SIG-M5 treated with dmso at 0.1 percent for 504 hours (cell line): ENCODE results near the gene FASTK.

Experiments used
- DNase-seq: peaks from one replicate; lab custom pipeline; 2025; ENCODE audit not compliant: unreplicated experiment; lab: John Stamatoyannopoulos, UW

FASTK gene

GRCh38 chr7:151100921-151101320, 20.3 kb upstream of the FASTK start:
- DNase-seq = no peak

DNA sequence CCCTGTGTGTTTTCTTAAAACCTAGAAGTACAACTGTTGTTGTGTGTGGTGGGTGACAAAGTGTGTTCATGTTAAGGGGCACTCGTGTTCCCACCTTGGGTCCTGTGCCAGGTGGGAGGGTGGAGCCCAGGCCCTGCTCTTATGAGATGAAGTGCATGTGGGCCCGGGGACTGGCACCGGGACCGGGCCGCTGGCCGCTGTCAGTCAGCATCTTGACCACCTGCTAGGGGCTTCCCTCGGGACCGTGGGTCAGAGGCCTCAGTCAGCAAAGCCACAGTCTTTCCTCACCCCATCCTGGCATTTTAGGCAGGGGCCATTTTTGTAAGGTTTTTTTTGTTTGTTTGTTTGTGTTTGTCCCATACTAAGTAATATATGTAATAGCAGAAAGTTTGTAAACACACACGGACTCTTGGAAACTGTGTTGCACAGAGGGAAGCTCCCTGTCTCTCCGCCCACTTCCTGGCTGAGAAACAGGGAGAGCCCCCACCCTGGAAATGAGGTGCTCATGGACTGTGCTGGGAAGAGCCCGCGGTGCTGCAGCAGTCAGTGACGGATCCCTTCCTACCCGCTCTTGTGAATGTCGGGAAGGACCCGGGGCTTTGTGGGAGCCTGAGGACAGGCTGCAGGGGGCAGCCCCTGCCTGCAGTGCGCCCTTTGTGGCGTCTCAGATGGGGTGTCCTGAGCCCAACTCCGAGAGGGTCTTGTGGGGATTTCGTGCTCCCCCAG, 19.0 kb upstream of the FASTK start:
- DNase-seq = no peak

- no peak for DNase-seq
Observed at GRCh38 chr7:151095828-151096475, 15.3 kb upstream of the FASTK start.

DNA sequence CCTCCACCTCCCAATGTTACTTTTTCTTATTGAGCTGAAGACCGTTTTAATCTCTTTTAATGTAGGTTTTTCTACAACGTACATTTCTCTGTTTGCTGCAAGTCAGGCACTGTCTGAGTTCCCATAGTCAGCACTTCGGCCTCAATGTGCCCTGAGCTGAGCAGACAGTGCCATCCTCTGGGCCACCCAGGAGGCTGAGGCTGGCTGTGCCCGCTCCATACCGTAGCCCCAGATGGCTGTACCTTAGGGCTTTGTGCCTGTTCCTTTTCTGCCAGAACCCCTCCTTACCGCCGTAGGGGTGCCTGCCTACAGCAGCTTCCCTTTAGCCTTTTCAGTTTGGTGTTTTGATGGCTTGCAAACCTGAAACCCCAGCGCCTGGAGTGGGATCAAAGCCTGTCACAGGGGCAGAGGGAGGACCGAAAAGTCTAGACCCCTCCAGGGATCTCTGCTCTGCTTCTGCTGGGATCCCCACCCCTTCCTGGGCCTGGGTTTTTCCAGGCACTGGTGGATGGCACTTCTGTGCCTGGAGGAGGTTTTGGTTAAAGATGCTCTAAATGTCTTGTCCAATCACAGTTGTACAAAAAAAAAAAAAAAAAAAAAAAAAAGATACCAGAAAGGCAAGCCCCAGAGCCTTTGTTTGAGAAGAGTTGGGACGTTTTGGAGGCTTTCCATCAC, 14.7 kb upstream of the FASTK start:
- no peak for DNase-seq

DNA sequence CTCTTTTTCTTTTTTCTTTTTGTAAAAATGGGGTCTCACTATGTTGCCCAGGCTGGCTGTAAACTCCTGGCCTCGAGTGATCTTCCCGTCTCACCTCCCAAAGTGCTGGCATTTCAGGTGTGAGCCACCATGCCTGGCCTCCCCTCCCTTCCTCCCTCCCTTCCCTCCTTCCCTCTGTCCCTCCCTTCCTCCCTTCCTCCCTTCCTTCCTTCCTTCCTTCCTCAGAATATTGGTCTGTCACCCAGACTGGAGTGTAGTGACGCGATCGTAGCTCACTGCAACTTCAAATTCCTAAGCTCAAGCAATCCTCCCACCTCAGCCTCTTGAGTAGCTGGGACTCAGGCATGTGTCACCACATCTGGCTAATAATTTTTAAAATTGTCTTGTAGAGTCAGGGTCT, 14.1 kb upstream of the FASTK start:
- no peak for DNase-seq

DNA sequence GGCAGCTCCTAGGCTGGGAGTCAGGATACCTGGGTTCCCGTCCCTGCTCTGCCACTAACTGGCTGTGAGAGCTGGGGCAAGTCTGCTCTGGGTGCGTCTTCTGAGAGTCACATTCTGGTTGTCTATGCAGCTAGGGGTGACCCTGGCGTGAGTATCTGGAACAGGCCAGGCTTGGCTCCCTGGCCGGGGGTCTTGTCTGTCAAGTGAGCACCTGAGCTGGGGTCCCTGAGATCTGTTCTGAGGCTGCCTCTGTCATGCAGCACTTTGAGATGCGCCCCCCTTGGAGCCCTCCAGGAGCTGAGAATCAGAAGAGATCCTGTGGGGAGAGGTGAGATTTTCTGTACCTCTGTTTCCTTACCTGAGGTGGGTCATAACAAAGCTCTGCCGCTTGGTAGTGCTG, 13.1 kb upstream of the FASTK start:
- no peak for DNase-seq

GRCh38 chr7:151091988-151092387, 11.4 kb upstream of the FASTK start:
- DNase-seq = no peak

- peak; percentile 36 for DNase-seq
Observed at GRCh38 chr7:151091431-151091830, 10.8 kb upstream of the FASTK start.

DNA sequence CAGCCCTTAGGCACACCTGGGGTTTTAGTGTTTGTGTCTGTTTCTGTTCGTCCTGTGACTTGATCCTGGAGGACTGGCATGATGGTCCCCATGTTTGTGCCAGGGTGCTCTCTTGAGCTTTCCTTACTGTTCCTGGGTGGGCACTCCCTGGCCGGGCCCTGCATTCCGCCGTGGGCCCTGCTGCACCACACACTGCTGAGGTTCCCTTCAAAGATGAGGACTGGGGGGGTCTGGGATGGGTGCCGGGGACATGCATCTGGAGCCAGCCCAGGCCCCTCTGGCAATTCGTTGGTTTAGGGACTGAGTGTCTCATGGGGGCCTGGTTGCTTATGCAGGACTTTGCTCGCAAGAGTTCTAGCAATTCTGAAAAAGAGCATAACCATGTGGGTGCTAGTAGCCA, 10.4 kb upstream of the FASTK start:
- DNase-seq = no peak

GRCh38 chr7:151089893-151090730, 9.5 kb upstream of the FASTK start:
- no peak for DNase-seq

DNA sequence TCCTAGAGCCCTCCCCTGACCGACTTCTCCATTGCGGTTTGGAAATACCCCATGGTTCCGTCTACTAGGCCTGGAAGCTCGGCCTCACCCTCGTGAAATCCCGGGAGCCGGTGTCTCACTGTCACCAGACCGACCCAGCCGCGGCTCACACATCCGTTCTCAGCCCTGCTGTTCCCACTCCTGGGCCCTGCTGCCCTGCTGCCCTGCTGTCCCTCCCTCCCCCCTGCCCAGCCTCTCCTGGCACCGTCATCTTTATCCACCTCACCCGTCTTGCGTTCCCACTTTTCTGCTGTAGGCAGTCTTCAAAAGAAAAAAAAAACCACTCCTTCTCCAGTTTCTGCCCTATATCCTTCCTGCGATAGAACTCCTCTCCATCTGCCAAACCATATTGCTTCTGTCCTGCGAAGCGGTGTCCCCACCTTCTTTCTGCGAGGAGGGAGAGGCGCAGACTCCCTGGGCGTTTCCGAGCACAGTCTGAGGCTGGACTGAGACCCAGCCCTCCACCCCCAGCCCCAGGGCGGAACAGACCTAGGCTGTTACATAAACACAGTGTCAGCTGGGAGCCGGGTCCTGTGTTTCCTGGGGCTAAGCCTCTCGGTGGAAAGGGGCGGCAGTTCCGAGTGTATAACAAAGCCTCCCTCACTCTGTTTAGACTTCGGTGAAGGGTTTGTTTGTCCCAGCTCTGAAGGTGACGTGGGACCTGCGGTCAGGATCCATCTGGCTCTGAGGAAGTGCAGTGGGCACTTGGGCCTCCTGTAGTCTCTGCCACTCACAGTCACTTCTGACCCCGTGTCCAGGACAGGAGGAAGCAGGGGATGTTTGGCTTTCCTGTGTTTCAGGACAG, 8.5 kb upstream of the FASTK start:
- DNase-seq = peak; percentile 18

GRCh38 chr7:151088019-151088855, 7.6 kb upstream of the FASTK start:
- peak; percentile 49 for DNase-seq

DNA sequence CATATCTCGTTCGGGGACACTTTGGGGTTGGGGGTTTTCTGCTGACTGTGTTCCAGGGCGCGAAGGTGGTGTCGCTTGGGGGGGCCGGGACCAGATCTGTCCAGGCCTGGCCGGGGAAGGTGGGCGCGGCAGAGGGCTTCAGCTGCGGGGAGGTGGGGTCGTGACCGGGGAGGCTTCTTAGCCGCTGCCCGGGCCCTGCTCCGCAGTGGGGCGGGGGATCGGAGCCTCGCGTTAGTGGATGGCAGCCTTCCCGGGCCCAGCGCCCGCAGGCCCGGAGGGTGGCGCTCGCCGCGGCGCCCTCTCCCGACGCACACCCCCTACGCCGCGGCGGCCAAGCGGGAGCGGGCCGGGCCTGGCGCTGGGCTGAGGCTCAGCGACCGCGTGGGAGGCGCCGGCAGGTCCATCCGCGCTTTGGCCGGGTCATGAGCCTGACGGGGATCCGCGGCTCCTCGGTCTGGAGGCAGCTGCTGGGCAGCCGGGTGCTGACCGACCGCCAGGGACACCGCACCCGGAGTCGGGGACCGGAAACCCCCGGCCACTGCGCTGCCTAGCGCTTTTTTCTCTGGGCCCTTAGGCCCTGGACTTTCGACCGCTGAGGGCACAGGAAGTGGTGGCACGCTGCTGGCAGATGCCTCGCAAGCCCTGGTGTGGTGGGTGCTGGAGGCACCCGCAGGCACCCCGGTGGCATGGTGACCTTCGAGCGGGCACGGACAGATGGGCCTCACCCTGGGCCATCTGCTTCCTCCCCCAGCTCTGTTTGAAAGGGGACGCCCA, 6.8 kb upstream of the FASTK start:
- no peak for DNase-seq

GRCh38 chr7:151086802-151087244, 6.2 kb upstream of the FASTK start:
- no peak for DNase-seq

GRCh38 chr7:151085691-151086620, 5.3 kb upstream of the FASTK start, which contains the start of gene AGAP3:
Gene AGAP3 (plus strand): TSS chr7:151086475. CDS start chr7:151086742, 267 bp downstream.
- peak; percentile 67 for DNase-seq

GRCh38 chr7:151085329-151085690, 4.7 kb upstream of the FASTK start:
- DNase-seq = no peak

DNA sequence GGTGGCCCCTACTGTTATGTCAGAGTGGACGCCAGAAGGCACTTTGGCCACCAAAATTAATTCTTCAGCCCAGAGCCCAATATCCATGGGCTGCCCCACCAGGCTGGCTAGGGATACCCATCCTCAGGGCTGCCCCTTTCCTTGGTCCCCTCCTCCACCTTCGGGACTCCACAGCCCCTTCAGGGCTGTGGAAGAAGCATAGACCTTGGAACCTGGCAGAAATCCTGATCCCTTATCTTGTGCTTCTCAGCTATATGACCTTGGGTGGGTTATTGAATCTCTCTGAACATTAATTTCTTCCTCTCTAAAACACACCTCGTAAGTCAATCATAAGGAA, 3.2 kb upstream of the FASTK start:
- no peak for DNase-seq
